GM19372 (cell line): ENCODE data around the gene MYL3.

Experiments
- ATAC-seq: cut with Tn5 transposase; IDR thresholded peaks from one replicate; pipeline ENCODE4 v1.9.1; 2021; ENCODE audit warnings: mild to moderate bottlenecking, low read depth, moderate library complexity; ENCODE audit not compliant: unreplicated experiment

MYL3 gene

DNA sequence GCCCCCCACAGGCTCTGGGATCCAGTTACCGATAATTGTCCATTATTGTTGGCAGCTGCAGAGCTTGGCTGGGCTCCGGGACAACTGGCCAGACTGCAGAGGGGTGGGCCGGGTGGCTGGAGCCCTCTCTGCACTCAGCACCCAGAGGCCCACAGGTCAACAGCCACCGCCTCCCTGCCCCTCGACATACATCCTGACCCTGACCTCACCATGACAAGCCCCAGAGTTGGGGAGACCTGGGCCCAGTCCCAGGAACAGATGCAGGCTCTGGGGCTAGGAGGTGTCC is 36.7 kb upstream of the MYL3 start:
- ATAC-seq = no peak

DNA sequence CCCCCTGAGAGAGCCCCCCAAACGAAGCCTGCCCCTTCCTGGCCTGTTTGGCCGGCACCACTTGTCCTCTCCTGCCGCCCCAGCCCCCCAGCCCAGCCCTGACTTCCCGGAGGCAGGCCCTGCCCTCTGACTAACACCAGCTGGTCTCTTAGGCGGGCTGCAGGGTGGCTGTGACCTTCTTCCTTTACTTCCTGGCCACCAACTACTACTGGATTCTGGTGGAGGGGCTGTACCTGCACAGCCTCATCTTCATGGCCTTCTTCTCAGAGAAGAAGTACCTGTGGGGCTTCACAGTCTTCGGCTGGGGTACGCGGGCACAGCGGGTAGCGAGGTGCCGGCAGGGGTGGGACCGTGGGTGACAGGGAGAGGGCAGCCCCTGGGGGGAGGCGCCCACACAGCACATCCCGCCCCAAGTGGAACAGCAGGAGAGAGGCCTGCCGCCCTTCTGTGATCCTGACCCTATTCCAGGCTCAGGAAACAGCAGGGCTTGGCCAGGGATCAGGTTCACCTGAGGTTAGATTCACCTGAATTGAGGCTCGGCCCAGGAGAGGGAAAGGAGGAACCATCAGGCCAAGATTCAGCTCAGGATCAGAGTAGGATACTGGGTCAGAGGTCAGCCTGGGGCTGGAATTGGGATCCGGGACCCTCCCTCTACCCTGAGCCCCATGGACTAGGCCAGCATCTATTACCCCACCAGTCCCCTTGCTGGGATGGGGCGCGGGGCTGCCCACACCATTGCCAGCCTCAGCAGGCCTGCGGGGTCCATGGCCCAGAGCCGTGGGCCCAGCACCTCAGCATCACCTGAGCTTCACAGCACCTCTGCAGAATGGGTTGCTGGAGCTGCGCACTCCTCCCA is 36.1 kb upstream of the MYL3 start:
- no peak for ATAC-seq

DNA sequence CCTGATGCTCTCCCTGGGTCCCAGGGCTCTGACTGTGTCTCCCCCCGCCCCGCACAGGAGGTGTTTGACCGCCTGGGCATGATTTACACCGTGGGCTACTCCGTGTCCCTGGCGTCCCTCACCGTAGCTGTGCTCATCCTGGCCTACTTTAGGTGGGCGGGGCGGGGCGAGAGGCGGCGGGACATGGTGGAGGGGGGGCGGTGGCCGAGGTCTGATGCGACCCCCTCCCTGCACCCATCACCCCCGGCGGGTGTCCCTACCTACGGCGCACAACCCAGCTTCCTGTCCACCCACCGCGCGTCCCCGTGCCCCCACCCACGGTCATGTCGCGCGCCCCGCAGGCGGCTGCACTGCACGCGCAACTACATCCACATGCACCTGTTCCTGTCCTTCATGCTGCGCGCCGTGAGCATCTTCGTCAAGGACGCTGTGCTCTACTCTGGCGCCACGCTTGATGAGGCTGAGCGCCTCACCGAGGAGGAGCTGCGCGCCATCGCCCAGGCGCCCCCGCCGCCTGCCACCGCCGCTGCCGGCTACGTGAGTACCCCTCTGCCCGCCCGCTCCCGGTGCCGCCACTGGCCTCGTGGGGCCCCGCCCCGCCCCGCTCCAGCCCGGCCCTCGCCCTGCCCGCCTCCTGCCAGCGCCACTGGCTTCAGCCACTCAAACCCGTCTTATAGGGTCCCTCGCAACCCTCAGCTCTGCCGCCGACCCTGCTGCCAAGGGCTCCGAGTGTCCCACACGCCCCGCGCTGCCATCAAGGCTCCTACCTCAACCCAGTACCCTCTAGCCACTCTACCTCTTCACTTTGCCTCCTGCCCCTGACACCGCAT is 35.3 kb upstream of the MYL3 start:
- no peak for ATAC-seq

DNA sequence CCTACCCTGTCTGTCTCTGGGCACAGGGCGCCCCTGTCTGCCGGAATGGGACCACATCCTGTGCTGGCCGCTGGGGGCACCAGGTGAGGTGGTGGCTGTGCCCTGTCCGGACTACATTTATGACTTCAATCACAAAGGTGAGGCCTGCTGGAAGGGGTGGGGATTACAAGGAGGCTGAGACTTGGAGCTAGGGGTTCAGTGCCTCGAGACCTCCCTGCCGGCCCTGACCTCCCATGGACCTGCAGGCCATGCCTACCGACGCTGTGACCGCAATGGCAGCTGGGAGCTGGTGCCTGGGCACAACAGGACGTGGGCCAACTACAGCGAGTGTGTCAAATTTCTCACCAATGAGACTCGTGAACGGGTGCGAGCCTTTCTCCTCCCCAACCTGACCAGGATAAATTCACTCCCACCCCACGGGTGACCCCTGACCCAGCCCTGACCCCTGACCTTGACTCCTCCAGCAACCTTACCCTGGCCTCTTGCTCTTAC is 34.6 kb upstream of the MYL3 start:
- ATAC-seq = no peak

DNA sequence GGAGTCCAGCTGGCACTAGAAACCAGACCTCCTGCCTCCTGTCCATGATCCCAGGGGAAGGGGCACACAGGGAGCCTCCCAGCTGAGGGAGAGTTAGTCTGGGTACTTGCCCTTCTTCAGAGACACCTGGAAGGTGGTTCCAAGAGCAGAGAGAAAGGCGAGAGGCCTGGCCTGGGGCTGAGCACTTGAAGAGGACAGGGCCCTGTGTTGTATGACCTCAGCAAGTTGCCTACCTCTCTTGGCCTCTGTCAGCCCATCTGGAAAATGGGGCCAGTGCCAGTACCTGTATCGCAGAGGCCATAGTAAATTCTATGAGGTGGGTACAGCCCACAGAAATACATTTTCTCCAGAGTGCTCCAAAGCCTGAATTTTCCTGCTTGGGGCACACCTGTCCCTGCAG is 33.8 kb upstream of the MYL3 start:
- no peak for ATAC-seq

DNA sequence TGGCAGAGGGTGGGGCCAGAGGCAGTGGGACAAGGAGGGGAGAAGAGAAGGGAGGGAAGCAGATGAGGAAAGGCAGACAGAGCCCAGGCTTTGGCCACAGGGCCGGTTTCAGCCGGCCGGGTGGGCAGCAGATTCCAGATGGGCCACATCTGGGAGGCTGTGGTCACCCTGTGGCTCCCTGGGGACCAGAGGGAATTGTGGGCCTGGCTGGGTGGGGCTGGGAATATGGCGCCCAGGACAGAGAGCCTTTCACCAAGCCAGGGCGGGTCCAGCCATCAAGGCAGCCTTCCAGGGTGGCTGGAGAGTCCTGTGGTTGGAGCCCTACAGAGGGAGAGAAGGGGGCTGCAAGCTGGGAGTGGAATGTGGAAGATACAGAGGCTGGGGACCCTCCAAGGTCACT is 33.1 kb upstream of the MYL3 start:
- ATAC-seq = no peak

DNA sequence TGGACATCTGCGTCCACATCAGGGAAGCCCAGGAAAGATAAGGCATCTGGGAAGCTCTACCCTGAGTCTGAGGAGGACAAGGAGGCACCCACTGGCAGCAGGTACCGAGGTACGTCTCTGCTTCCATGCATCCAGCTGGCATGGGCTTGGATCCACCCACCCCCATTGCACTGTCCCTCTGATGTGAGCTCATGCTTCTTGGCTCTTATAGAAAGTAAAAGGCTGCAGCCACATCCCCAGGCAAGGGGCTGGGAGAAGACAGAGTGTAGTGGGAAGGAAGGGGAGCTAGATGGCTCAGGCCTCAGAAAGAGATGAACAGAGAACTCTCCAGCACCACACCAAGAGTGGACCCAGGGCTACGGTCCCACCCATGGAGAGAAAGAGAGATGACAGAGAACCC is 32.5 kb upstream of the MYL3 start:
- ATAC-seq = no peak

DNA sequence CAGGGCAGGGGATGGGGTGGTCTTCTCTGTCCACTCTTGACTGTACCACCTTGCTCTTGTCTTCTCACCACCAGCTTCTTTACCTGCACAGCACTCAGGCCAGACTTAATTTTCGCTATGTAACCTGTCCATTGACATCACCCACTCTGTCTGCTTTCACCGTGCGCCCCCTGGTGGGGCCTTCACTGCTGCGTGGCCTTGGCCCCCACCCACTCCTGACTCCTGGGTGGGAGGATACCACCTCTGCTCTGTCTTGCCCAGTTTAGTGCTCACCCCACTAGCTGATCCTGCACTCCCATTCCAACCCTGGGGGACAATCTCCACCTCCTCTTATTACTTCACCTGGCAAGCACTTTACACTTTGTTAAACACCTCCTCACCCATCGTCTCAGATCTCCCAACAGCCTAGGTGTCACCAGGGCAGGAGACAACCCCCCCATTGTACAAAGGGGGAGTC is 32.0 kb upstream of the MYL3 start:
- no peak for ATAC-seq

DNA sequence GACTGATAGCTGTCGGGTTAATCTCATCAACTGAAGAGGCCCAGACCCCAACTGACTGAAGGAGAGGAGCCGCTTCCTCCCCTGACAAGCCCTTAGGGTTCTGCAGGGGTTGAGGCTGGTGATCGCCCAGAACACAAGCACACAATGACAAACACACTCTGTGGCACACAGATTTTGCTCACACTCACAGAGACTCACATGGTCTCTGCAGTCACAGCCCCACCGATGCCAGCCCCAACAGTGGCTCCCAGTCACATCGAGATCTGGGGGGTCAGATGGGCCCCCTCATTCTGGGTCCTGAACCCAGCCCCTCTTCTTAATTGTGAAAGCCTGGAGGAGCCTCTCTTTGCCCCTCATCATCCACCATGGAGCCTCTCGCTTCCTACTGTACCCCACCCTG is 31.0 kb upstream of the MYL3 start:
- ATAC-seq = no peak

DNA sequence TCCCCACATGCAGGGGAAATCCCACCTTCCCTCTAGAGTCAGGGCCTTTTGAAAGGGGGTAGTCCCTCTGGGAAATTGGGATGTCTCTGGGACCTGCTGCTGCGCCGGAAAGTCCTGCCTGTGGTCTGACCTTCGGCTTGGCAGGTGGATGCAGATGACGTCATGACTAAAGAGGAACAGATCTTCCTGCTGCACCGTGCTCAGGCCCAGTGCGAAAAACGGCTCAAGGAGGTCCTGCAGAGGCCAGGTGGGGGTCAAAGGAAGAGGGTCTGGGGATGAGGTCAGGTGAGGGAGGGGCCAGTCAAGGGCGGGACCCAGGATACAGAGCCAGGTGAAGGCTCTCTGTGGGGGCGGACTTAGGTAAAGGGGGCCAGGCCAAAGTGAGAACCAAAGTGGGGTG is 30.5 kb upstream of the MYL3 start:
- ATAC-seq = no peak

DNA sequence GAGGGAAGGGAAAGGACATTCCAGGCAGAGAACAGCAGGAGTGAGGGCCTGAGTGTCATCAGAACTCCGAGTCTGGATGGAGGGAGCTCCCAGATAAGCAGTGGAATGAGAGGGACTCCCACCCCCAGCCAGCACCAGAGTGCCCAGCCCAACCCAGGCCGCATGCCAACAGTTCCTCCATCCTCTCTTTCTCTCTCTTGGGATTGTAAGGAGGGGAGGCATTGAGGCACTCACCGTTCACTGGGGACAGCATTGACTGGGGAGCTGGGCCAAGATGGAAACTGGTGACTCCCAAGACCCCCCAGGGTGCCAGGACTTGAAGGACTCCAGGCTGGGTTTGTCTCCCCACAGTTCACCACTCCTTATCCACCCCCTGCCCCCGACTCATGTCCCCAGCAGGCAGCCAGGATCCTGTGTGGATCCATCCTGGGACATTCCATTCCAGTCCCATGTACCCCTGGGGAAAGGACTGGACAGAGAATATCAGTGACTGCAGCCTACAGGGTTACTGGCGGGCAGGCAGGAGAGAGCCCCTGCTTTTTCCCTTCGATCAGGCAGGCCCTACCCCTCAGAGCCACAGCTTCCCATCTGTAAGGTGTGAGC is 30.0 kb upstream of the MYL3 start:
- ATAC-seq = no peak

DNA sequence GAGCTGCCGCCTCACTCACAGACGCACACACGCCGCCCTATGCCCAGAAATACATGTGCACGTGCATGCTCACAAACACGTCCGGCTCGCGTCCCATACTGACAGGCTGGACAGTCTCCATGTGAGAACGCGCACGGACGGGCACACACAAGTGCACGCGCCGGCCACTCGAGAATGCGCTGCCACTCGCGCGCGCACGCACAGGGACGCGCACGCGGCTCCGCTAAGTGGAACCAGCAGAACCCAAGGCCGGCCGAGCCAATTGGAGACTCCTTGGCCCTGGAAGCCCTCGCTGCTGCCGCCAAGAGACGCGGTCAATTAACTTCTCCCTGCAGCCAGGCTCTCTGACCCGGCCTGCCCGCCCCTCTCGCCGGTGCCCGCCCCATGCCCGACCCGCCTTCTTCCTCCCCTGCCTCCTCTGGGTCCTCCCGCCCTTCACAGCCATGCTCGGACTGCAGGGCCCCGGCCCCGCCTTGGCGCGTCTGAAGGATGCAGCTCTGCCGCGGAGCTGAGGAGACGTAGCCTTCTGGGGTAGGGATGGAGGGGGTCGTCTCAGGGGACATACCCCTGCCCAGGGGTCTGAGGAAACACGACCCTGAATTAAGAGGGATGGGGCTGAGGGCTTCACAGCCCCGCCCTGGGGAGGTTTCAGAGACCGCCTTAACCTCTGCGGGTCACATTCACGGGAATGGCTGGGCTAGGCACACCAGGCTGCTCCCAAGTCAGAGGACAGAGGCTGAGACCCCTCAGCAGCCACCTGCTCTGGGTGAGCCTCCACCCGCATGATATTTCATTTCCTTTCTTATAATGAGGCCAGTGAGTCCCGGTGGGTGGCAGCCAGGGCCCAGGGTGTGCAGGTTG is 29.3 kb upstream of the MYL3 start:
- no peak for ATAC-seq

DNA sequence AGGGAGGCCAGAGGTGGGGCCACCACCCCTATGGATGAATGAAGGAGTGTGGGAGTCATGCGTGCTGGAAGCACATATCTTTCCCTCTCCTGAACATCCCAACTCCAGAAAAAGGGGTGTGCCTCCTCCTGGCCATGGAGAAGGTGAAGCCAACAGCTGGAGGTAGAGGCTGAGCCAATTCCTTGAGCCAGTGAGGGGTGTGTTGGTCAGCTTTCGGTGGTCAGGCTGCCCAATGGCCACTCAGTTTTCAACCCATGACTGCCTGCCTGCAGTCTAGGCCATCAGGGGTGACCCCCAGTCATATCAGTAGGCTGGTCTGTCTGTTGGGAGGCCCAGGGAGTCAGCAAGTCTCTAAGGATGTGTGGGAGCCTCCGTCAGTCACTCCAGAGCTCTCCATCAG is 27.9 kb upstream of the MYL3 start:
- no peak for ATAC-seq

DNA sequence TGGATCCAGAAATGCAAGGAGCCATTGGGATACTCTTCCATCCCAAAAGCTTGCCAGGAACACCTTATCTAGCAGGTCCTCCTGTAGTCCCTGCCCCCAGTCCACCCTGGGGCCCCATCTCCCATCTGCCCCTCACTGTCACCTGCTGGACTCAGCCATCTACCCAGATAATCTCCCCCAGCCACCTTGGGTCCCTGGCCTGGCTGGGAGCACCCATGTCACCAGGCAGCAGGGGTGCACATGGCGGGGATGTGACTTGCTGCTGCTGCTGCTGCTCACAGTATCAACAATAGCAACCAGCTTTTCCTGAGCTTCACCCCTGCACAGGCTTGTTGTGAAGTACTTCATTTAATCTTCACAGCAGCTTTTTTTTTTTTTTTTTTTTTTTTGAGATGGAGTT is 26.9 kb upstream of the MYL3 start:
- no peak for ATAC-seq

DNA sequence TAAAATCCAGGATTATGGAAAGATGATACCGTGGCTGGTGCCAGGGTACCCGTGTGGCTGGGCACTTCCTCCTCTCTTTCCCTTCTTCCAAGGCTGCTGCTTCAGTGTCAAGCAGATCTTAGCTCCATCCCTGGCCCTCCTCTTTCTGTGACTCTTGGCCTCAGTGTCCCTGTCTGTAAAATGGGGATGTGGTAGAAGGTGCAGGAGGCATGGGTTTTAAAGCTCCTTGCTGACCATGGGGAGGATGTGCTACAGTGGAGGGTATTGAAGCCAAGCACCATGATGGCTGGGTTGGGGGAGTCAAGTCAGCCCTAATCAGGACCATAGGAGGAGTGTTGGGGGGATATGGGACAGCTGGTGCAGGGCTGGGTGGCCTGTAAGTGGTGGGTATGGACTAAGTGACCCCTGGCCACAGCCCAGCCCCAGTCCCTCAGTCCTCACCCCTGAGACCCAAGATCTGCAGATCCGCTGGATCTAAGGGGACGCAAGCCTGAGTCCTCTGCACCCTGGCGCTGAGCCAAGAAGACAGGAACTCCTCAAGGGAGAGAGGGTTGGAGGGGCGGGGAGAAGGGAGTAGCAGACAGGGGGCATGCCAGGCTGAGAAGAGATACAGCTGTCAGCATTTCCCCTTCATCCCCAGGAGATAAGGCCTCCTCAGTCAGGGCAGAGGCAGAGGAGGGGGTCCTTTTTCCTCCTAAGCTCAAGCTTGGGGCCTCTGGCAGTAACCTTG is 26.3 kb upstream of the MYL3 start:
- ATAC-seq = no peak

DNA sequence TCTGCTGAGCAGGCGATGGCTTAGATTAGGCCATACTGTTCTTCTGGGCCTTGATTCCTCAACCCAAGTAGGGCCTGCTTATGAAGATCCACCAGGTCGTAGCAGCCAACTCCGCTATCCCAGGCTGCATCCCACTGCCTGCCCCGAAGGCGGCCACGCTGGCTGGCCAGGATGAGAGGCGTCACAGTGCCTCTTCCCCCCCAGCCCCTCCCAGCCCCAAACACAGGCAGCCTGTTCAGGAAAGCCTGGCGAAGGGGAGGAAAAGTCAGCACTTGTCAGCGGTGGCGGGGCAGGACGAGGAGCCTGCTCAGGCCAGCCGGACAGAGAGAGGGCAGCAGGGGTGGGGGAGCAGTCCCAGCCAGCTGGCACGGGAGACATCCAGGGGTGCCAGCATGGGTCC is 25.5 kb upstream of the MYL3 start:
- ATAC-seq = no peak

DNA sequence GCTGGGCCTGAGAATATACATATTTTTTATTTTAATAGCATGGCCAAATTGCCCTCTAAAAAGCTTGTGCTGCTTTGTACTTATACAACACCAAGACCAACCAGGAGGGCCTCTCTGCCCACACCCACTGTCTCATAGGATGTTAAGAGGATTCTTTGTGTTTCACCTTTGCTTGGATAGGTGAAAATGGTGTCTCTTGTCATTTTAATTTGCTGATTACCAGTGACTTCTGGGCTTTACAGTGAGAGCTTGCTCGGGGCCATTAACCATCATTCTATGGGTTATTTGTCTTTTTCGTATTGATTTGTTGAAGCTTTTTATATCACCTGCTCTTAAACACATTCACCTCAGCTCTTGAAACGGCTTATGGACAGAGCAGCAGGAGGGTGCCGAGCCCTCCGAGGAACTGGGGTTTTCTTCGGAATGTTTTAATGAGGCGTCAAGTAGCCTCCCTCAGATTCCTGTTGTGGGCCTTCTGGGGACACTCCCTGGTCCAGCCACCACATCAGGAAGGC is 24.8 kb upstream of the MYL3 start:
- no peak for ATAC-seq

DNA sequence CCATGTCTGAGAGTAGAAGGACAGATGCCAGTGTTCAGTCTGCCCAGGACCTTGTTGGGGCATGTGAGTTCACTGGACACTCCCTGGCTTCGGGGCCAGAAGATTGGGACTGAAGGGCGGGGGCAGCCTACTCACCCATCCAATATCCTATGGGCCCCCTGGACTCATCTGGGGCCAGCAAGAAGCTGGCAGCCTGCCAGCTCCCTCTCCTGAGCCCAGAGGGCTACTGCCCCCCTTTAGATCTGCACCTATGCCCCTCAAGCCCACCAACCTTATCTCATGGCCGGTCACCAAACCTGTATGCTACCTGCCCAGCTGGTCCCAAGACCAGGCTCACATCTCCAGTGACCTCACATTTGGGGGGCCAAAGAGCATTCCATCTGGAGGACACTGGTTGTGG is 22.4 kb upstream of the MYL3 start:
- no peak for ATAC-seq

DNA sequence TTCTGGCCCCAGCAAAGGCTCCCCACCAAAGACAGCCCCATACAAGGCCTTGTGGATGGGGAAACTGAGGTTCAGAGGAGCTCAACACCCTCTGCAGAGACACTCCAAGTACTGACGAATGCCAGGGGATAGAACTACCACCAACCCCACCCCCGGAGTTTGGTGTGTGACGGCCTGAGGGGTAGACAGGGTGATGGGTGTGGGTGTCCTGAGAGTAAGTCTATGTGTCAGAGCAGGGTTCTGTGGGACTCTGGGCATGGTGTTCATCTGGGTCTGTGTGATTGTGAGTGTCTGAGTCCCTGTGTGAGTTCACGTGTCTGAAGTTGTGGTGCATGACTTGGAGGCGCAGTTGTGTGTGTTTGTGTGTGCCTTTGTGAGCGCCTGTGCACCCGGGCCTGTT is 21.7 kb upstream of the MYL3 start:
- no peak for ATAC-seq

DNA sequence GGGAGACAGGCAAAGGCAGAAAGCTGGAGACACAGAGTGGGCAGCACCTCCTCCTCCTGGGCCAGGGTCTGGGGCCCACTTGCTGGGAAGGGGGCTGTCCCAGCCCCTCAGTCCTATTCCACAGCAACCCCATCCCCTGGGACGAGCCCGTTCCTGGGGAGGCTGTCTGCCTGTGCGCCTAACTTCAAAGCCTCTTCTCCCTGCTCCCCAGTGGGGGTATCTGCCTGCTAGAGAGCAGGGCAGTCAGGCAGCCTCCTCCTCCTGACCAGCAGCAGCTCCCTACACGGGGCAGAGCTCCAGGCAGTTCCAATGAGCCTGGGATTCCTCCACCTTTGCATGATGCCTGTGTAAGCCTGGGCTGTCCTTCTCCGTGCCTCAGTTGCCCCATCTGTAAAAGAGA is 21.2 kb upstream of the MYL3 start:
- ATAC-seq = no peak
